ENCODE measurements around the gene NPSR1.
"Not testable (repeated sequence)": the region's sequence is repeated elsewhere in the genome, so short reads cannot be mapped to it uniquely, and the experiment has no call there.

The NPSR1 gene

DNA sequence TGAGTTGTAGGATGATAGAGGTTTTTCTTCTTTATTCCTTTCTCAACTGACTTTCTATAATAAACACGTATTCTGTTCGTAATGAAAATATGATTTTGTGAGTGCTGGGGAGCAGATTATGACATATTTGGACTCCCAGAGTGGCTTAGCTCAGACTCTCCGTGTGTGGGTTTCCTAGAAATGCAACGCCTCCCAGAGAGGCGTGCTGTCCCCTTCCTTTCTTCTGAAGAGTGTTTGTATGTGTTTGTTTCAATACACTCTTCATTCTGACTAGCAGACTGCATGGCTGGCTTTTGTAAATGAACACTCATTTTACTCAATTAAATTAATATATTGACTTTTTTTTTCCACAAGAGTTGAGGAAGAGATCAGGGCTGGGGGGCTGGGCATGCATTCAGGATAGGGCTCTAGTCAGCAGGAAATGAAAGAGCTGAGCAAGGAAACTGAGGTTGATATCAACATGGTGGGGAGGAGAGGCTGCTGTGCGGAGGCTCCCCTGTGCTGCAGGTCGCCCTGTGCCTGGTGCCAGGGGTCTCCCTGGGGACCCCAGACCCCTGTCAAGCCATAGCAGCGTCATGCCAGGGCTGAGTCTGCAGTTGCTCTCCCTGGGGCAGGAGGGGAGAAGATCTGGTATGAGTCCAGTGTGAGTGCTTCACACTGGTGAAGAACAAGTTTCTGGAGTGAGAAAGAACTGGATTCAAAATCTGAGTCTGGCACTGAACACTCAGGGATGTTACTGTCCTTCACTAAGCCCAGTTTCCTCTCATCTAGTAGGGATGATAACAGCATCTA, 221.1 kb downstream of the NPSR1 start:
- DNase-seq, result not testable (repeated sequence)

DNA sequence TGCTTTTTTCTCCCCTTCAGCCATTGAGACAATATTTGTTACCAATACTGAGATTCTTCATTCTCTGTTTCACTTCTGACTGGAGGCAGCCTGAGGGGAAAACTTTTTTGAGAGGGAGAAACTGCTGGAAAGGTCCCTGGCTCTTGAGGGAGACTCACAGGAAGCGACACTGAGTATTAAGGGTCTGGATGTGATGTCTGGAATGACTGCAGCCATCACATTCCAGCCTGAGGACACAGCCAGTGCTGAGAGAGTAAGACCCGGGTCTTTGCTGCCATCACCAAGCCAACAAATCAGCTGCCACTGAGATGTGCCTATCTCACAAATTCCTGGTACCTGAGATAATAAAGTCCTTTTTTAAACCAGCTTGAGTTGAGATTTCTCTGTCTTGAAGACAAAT, 221.9 kb downstream of the NPSR1 start:
- DNase-seq, result no peak

DNA sequence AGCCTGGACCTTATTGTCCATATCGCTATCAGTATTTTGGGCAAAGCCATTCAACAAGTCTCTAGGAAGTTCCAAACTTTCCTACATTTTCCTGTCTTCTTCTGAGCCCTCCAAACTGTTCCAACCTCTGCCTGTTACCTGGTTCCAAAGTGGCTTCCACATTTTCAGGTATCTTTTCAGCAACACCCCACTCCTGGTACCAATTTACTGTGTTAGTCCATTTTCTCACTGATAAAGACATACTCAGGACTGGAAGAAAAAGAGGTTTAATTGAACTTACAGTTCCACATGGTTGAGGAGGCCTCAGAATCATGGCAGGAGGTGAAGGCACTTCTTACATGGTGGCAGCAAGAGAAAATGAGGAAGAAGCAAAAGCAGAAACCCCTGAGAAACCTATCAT, 225.8 kb downstream of the NPSR1 start:
- DNase-seq, result not testable (repeated sequence)

DNA sequence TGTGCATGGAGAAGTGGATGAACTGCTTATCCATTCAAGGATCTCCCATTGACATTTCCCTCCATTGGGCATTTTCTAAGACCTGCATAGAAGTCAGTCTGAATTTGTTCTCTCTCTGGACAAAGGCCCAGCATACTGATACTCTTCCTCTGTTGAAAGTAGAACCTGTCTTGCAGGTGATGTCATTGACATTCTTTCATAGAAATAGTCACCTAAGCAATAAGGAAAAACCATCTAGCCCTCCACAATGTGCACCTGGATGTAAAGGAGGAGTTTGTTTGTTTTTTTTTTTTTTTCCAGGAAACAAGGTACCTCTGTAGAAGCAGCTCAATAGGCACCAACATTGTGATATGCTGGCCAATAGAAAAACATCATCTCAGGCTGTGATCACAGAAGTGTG, 228.8 kb downstream of the NPSR1 start:
- DNase-seq, result no peak

DNA sequence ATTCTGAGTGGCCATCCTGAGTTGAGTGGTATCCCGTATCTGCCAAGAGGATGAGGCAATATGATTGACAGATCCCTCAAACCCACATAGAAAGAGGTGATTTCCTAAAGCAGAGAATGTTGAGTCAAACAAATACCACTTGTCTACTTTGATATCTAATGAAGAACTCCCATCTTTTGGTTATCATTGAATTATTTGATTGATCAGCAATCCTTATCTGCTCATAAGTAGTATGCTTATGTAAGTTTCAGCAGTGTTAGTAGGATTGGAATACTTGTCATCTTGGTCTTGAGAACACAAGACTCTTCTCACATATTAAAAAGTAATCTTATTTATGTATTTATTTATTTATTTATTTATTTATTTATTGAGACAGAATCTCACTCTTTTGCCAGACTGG, 231.9 kb downstream of the NPSR1 start:
- DNase-seq, result no peak

DNA sequence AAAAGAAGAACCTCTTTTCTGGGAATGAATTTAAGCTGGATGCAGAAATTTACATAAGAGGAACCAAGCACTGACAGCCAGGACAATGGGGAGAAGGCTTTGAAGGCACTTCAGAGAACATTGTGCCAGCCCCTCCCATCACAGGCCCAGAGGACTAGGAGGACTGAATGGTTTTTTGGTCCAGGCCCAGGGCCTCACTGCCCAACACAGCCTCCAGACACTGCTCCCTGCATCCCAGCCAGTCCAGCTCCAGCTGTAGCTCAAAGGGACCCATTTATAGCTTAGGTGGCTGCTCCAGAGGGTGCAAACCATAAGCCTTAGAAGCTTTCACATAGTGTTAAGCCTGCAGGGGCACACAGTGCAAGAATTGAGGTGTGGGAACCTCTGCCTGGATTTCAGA, 237.2 kb downstream of the NPSR1 start:
- DNase-seq, result no peak
